ENCODE results near the gene PRMT7. TPM values are rescaled to one million over a fixed set of nuclear protein-coding genes. Genes with fewer than 3 reads are reported as not detected.

The PRMT7 gene
- total RNA-seq, 1 donor from 2014 or later, result 30.0 TPM

GRCh38 chr16:68366062-68366461 is 55.2 kb downstream of the PRMT7 start:
- DNase-seq (no peak), ATAC-seq (no peak)
- Histone ChIP-seq H3K9me3 (no peaks in the 10 kb centered on the region), H3K4me1 (peaks cover 8% of the 10 kb centered on the region), H3K27ac (no peak overlapping the region), H3K27me3 (no peaks in the 10 kb centered on the region), H3K4me3 (no peak overlapping the region), H3K36me3 (no peaks in the 10 kb centered on the region)
- no peak for TF ChIP-seq CTCF (IDR thresholded peaks at IDR 0.05)
- intact Hi-C loops (cut with DNase I), result no loop called here

DNA sequence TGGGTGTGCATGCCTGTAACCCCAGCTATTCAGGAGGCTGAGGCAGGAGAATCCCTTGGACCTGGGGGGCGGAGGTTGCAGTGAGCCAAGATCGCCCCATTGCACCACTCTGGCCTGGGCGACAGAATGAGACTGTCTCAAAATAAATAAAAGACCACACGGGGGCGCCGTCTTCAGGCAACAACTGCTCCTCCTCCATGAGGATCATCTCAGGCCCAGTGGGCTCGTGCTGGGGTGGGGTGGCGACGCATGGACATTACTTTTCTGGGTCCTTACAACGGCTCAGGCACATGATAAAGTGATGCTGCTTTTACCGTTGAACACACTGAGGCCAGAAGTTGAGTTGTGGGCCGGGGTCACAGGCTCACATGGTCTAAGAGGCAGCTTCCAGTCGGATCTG is 56.2 kb downstream of the PRMT7 start:
- Histone ChIP-seq H3K4me1 (peaks cover 8% of the 10 kb centered on the region), H3K4me3 (no peak overlapping the region), H3K27ac (no peak overlapping the region), H3K36me3 (no peaks in the 10 kb centered on the region), H3K27me3 (no peaks in the 10 kb centered on the region), H3K9me3 (no peaks in the 10 kb centered on the region)
- ATAC-seq, result no peak
- TF ChIP-seq CTCF (IDR thresholded peaks at IDR 0.05), result peak; percentile 38
- DNase-seq, result no peak
- intact Hi-C loops (cut with DNase I), result no loop called here

DNA sequence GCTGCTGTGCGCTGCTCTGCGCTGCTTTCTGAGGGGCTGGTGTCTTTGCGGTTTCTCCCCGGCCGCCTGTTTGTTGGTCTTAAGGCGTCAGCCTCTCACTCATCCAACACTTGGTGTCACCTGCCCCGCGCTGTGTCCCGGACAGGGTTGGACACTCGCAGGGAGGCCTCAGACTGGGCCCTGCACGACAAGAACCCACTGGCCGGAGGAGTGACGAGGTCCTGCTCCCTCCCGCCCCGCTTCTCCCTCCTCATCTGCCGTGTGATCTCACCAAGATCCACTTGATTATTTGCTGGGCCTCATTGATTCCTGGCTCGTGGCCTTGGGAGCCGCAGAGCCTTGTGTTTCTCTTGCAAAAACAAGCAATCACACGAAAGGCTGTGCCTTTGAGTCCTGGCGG is 56.6 kb downstream of the PRMT7 start:
- no peaks in the 10 kb centered on the region for H3K9me3 ChIP-seq
- H3K4me1 ChIP-seq, result peaks cover 8% of the 10 kb centered on the region
- H3K4me3 ChIP-seq, result no peak overlapping the region
- H3K36me3 ChIP-seq, result no peaks in the 10 kb centered on the region
- DNase-seq (no peak), ATAC-seq (no peak)
- H3K27me3 ChIP-seq, result no peaks in the 10 kb centered on the region
- no peak for TF ChIP-seq CTCF (IDR thresholded peaks at IDR 0.05)
- no peak overlapping the region for H3K27ac ChIP-seq
- intact Hi-C loops (cut with DNase I), result no loop called here

DNA sequence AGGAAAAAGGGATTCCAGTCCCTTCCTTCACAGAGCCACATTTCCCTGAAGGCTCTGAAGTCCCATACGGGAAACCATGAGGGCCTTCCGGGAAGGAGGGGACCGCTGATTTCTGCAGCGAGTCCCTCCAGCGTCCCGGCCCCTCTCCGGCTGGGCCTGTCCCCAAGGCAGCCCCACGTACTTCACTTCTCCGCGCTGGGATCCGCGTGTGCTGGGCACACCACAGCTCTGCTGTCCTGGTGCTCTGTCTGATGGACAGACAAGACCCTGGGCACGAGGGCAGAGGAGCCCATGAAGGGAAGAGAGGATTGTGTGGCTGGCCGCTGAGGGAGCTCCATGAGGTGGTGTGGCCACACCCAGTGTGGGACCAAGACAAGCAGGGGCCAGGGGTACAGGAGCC is 57.1 kb downstream of the PRMT7 start:
- DNase-seq, result no peak
- ATAC-seq, result no peak
- no peak overlapping the region for H3K4me3 ChIP-seq
- peaks cover 8% of the 10 kb centered on the region for H3K4me1 ChIP-seq
- no peaks in the 10 kb centered on the region for H3K27me3 ChIP-seq
- H3K9me3 ChIP-seq, result no peaks in the 10 kb centered on the region
- no peak for TF ChIP-seq CTCF (IDR thresholded peaks at IDR 0.05)
- H3K27ac ChIP-seq, result no peak overlapping the region
- intact Hi-C loops (cut with DNase I), result no loop called here
- H3K36me3 ChIP-seq, result no peaks in the 10 kb centered on the region

DNA sequence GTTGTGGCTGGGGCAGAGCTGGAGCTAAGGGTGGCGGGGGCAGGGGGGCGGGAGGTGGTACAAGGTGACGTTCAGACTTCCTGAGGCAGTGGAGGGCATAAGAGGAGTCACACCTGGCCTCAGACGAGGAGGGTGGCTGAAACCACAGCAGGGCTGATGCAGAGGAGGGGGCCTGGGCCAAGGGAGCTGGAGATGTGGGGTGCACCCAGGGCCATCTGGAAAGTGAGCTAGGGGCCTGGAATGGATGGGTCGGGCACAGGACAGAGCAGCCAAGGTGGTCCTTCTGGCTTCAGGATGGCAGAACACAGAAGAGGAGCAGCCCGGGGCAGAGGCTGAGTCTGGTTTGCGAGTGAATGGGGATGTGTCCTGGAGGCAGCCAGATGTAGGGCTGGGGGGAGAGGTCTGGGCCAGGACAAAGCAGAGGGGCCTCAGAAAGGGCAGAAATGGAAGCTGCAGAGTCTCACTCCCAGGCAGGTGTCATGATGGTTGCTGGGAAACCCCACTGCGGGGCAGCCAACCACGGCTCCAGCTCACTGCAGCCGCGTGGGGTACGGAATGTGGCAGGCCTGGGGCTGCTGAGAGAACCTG is 57.6 kb downstream of the PRMT7 start:
- Histone ChIP-seq H3K4me1 (peaks cover 3% of the 10 kb centered on the region), H3K4me3 (no peak overlapping the region), H3K27ac (no peak overlapping the region), H3K9me3 (no peaks in the 10 kb centered on the region), H3K36me3 (no peaks in the 10 kb centered on the region), H3K27me3 (no peaks in the 10 kb centered on the region)
- no peak for TF ChIP-seq CTCF (IDR thresholded peaks at IDR 0.05)
- DNase-seq (no peak), ATAC-seq (no peak)
- intact Hi-C loops (cut with DNase I), result no loop called here

GRCh38 chr16:68369168-68369567 is 58.3 kb downstream of the PRMT7 start:
- Histone ChIP-seq H3K27me3 (no peaks in the 10 kb centered on the region), H3K27ac (no peak overlapping the region), H3K36me3 (no peaks in the 10 kb centered on the region), H3K4me3 (no peak overlapping the region), H3K9me3 (no peaks in the 10 kb centered on the region), H3K4me1 (no peaks in the 10 kb centered on the region)
- DNase-seq (no peak), ATAC-seq (no peak)
- TF ChIP-seq CTCF (IDR thresholded peaks at IDR 0.05), result no peak
- intact Hi-C loops (cut with DNase I), result no loop called here

Measured in upper lobe of right lung (tissue), 1 donor.